G401 (cell line): ENCODE data around the gene PDIA5. TPM values are rescaled to one million over a fixed set of nuclear protein-coding genes. Genes with fewer than 3 reads are reported as not detected.
"Not testable (repeated sequence)": the region's sequence is repeated elsewhere in the genome, so short reads cannot be mapped to it uniquely, and the experiment has no call there.

Experiments used
- DNase-seq: peaks from one replicate; pipeline ENCODE4 v3.0.0-alpha.2; 2015; ENCODE audit warnings: low spot score
- in situ Hi-C: cut with HindIII; loops from 2 replicates; pipeline ENCODE4 v1.10.0; 2016; ENCODE audit warnings: low sequenced_read_pairs, mixed read lengths
- total RNA-seq: library from RNA; depleted of rRNA; stranded (reverse); fragments of >200 nt; shearing (Covaris generic); gene quantifications from 2 replicates; pipeline ENCODE4 v1.2.3, GENCODE V29; 2014

The PDIA5 gene
- total RNA-seq, 1 experiment from 2014 or later, result 26.4 TPM

DNA sequence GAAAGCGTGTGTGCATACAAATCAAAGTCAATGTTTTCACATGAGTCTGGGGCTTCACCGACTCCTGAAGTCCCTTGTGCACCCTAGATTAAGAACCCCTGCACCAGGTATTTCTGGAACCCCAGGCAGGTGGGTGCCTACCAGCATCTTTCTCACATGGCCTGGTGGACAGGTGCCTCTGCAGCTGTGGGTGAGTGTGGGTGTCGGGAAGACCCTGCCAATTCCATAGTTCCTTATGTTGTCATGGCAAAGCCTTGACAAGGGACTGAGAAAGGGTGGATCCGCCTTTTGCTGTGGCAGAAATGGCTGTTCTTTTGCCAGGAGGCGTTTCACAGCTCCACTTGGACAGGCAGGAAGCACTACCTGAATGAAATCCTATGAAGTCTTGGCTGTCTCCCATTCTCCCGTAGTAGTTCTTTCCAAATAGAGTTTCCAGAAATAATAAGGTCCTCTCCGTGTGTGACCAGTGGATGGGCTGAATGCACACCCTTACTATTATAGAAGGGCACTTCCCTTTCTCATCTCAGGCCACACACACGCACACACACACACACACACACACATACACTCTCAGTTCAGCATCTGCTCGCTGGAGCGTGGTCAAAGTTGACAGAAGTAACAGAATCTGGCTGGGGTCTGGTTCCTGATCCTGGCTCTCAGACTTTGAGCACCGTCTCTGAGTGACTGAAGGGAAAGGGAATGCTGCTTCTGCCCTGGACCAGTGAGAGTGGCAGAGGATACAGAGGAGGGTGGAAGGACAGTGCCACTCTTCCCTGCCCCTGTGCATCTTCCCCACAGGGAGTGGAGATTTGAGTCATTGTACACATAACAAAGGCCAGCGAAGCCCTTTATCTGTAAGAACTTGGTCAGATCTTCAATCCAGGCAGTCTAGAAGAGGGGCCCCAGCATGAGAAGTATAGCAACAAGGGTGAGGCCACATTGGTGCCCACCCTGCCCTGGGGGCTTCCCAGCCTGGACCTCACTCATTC is 38.7 kb downstream of the PDIA5 start:
- no peak for DNase-seq

DNA sequence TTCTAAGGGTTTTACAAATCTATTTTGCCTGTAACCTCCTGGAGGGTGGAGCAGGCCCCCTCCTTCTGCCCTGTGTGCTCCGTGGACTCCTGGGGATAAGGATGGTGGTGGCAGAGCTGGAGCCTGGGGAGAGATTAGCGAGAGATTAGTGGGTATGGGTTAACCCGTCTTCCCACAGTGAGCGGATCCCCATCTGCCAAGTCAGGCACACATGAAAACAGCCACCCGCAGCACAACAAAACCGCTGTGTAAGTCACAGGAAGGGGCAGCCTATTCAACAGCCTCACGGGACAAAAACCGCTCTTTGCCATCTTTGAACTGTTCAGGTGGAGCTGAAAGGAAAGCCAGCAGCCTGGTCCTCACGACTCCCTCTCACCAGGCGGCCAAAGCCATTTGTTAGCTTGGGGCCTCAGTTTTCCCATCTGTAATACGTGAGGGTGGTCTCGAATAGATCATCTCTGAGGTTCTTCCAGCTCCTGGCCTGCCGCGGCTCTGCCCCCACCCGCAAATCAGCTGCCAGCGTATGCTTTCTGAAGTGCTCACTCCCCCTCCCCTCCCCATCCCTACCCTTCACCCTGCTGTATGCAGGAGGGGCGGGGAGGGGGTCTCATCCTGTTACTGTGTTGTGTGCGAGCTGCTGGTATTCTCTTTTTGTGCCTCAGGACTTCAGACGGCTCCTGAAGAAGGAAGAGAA is 43.6 kb downstream of the PDIA5 start:
- DNase-seq, result no peak
- in situ Hi-C loops, result no loop called here

More for the DNA sequence above, 38.7 kb downstream of the PDIA5 start:
- in situ Hi-C loops, result no loop called here

DNA sequence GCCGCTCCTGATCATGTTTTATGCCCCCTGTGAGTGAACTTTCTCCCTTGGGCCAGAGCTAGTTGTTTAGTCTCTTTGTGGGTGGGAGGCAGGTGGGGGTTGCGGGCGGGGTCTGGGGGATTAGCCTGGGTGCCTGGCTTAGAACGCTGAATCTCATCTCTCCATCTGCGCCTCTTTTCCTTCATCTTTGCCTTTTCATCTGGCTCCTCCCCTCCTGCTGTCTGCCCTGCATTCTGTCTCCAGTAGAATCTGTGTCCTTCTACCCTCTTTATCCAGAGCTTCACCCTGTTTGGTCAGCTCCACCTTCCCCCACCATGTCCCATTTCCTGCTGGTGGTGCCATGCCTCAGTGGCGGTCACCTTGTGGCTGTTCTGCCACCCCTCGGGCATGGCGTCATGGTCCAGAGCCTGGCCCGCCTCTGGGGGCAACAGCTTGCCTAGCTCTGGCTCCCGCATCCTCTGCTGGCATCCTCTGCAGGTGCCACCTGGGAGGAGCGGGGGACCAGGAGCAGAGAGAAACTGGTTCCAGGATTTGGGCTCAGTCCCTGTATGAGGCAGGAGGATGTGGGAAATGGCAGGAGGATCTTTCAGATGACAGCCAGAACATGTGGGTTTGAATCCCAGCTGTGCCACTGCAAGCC is 44.3 kb downstream of the PDIA5 start:
- peak; percentile 67 for DNase-seq
- in situ Hi-C loops, result no loop called here

DNA sequence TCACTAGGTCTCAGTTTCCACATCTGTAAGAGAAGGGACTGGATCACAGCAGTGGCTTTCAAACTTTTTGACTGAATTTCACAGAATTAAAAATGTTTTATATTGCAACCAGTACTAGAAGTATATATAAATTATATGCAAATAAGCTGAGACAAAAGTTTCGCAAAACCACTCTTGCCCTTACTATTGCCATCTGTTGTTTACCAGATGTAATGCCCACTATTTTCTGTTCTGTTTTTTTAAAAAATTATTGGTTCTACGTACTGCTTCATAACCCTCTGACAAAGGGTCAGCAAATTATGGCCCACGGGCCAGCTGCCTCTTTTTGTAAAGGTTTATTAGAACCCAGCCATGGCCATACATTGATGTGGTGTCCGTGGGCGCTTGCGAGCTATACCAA is 44.8 kb downstream of the PDIA5 start:
- no peak for DNase-seq
- in situ Hi-C loops, result no loop called here

DNA sequence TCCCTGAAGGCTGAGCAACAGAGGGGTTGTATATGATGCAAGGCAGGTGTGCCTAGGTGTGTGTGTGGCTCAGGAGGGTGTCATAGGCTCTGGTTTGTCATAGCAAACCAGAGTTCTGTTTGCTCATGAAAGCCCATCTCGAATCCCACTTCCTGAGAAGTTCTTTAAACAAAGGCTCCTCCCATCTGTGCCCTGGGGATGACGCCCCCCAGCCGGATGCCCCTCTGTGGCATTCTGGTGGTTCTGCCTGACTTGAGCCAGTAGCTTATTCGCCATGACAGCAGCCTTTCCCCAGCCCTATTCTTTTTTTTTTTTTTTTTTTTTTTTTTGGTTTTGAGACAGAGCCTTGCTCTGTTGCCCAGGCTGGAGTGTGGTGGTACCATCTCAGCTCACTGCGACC is 45.4 kb downstream of the PDIA5 start:
- no peak for DNase-seq
- in situ Hi-C loops, result no loop called here

DNA sequence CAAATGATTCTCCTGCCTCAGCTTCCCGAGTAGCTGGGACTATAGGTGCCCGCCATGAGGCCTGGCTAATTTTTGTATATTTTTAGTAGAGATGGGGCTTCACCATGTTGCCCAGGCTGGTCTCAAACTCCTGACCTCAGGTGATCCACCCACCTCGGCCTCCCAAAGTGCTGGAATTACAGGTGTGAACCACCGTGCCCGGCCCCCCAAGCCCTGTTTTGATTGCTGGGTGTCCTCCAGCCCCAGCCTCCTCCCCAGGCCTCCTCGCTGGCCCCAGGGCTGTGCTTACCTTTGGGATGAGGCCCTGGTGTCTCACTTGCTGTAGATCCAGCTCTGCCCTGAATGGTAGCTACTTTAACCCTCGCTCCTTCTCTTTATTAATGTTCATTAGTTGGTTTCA is 45.8 kb downstream of the PDIA5 start:
- DNase-seq, in situ Hi-C loops: not testable (repeated sequence)

DNA sequence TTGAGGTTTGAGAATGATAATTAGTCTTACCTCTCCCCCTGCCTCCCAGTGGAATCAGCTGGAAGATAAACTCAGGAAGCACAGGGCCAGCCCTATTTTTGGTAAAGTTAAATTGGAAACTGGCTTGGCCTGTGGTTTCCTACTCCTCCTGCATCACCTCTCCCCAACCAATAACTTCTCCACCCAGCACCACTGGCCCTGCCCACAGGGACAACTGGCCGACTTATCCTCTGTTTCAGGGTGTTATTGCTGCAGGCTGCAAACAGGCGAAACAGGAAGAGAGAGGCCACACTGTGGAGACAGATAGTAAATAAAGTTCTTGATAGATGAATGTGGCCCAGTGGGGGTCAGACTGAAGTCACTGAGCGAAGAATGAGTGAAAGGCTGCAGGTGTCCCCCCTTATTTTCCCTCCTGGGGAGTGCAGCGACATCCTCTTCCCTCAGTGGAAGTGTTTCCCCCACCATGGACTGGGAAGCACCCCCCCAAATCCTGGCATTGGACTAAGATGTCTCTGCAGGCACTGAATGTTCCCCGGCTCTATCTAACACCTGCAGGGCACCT is 47.1 kb downstream of the PDIA5 start:
- in situ Hi-C loops, result no loop called here
- no peak for DNase-seq

DNA sequence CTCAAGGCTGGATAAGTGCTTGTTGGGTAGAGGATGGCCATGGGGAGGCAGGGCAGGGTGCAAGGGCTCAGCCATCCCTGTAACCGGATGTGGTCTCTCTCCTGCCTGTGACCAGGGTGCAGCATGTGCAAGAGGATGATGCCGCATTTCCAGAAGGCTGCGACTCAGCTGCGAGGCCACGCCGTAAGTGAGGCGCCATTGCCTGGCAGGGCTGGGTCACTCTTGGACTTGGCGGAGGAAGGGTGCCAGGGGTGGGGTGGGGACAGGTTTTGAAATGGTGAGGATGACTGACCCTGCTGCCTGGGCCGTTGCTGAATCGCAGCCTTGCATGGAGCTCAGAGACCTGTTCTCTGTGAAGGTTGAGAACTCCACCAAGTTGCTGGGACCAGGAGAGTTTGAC is 49.3 kb downstream of the PDIA5 start:
- no peak for DNase-seq
- in situ Hi-C loops, result no loop called here

DNA sequence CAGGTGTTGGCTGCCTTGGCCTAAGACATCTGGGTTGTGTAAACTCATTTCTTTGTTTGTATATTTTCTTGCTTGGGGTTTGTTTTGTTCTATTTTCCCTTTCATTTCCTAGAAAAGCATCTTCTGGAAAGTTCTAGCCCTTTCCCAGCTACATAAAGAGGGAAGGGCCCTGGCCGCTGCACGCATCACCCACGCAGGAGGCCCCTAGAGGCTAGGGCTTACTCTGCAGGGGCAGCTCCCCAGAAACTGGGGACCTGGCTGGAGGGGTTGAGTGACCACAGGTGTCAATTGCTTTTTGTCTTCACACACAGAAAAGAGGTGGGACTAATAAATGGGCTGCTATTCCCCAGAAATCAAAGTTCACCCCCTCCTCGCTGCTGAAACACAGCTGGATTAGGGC is 52.6 kb downstream of the PDIA5 start:
- in situ Hi-C loops, result no loop called here

DNA sequence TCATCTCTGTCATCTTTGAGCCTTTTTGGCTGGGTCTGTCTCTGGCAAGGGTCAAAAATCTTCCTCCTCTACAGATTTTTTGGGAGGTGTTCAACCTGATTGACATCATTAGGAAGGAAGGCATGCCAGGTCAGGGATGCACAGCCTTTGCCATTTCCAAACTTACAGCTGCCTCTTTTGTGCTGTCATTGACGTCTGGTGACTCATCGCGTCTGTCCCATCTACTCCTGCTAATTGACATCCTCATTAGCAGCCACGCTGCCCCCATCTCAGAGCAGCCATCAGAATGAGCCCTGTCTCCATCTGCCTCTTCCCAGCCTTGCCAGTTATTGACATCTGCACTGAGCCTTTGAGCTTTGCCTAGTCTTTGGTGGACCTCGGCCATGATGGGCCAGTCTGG is 53.0 kb downstream of the PDIA5 start:
- in situ Hi-C loops, result no loop called here
- DNase-seq, result no peak

More for the DNA sequence above, 52.6 kb downstream of the PDIA5 start:
- no peak for DNase-seq

DNA sequence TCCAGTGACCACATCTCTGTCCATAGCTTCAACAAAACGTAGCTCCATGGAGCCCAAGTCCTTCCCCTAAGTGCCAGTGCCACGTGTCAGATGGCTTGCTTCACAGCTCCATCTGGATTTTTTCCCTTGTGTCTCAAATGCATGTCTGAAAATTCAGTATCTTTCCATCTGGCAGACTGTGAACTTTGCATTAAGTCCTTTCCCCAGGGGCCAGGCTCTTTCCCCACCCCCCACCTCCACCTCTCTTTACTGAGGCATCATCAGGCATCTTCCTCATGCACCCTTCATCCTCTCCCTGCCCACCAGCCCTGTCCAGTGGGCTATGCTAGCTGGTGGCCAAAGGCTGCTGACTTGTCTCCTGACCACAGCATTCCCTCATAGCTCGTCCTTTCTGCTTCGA is 53.7 kb downstream of the PDIA5 start:
- DNase-seq, result no peak
- in situ Hi-C loops, result no loop called here

DNA sequence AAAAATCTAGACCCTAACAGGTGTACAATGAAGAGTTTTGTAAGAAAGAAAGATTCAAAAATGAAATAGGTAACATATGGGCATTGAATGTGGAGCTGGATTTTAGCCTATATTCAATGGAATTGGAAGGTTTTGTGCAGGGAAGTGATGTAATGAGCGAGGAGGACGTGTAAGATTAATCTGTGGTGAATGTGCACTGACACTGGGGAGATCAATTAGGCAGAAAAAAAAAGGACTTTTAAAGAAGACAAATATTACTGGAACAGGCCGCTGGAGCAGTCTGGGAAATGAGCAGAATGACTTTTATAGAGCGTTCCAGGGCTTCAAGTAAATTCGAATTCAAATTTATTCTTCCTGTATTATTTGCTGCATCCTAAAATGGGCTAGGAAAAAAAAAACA is 55.2 kb downstream of the PDIA5 start:
- in situ Hi-C loops, result no loop called here
- no peak for DNase-seq

DNA sequence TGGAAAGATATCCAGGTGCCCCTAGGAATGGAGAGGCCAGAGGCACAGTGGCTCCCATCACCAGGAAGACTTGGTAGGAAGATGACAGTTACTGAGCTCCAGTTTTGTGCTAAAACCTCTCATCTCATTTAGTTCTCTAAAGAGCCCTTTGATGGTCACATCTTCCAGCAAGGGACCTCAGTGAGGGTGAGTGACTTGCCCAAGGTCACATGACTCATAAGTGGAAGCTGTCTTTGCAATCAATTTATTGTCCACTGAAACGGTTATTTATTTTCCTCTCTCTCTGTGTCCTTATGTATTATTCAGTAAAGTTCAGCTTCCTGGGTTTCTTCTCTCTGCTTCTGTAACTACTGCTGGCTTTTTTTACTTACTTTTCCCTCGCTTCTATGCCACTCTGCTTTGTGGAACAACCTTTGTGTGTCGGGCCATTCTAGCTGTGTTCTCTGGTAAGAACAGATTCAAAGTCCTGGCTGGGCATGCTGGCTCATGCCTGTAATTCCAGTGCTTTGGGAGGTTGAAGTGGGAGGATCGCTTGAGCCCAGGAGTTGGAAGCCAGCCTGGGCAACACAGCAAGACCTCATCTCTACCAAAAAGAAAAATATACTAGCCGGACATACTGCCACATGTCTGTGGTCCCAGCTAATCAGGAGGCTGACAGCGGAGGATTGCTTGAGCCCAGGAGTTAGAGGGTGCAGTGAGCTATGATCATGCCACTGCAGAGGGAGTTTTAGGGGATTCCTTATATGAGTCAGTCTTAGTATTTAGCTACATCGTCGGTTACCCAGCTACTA is 55.9 kb downstream of the PDIA5 start:
- in situ Hi-C loops, result no loop called here
- DNase-seq, result no peak

DNA sequence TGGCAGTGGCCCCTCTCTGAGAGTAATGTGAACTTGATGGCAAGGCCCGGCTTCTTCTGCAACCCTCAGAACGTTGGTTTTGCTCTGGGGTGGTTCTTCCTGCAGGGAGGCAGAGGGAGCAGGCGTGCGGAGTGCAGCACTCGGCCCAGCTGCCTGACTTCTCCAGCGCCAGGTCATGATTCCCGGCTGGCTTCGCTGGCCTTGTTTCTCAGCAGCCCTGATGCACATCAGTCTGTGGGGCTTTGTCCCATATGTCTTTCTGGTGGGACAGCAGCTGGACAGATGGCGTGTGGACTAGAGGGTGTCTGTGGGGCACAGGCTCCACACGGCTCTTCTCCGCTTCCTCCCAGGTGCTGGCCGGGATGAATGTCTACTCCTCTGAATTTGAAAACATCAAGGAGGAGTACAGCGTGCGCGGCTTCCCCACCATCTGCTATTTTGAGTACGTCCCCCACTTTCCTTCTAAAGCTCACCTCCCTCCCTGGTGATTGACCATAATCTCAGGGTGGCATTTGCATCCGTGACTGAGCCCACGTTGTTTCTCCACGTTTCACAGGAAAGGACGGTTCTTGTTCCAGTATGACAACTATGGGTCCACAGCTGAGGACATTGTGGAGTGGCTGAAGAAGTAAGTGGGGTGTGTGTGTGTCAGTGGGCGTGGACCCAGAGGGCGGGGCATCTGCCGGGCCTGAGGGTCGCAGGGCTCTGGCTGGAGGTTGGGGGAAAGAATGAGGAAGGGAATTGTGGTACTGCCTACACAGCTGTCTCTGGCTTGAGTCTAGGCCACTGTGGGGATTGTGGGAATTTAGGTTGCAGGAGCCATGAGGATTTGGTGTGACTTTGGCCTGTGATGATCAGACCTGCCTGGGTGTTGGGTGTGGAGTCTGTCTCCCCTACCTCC is 57.1 kb downstream of the PDIA5 start:
- in situ Hi-C loops, result no loop called here
- no peak for DNase-seq

DNA sequence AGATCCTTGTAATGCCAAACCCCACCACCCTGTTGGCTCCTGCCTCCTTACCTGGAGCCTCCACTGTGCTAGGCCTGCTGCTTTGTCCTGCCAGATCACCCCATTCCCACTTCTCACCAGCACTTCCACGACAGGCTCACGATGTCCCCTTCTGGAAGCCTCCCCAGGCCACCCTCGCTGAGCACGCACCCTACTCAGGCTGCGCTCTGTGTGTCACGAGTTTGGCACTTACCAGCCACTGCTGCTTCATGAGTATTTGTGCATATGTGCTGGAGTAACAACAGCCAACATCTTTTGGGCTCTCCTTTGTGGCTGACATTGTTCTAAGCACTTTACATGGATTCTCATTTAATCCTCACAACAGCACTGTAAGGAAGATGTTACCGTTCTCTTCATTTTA is 58.1 kb downstream of the PDIA5 start:
- DNase-seq, result no peak

DNA sequence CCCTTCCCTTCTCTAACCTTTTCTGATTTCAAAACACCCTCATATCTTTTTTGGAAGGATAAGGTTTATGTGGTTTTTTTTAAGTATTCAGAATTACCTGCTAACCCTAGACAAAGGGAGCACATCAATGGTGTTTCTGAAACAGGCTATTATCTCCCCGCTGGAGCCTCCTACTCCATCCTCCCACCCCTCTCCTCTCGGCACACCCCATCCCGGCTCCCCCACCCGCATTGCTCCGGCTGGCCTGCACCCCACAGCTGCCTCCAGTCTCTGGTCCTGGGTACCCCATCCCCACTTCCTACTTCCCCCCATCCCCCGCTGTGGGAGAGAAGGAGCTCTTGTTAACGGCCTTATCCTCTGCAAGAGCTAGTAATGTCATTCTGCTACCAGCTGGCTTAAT is 59.2 kb downstream of the PDIA5 start:
- in situ Hi-C loops, result no loop called here

More for the DNA sequence above, 58.1 kb downstream of the PDIA5 start:
- in situ Hi-C loops, result no loop called here

DNA sequence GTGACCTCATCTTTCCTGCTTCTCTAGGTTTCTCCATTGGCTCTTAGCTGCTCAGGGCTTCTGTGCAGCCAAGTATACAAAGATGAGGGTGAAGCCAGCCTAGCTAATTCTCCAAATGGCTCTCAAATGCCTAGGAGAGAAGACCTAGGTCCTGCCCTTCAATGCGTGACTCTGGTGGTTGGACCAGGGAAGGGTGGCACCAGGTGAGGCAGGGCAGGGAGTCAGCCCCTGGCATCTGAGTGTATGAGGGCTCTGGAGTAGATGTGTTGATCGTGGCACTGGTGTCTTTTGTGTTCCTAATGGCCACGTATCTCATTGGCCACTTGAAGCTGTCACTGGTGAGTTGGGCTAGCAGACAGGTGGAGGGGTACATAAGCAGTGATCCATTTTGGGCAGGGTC is 59.8 kb downstream of the PDIA5 start:
- in situ Hi-C loops, result no loop called here
- no peak for DNase-seq

More for the DNA sequence above, 59.2 kb downstream of the PDIA5 start:
- DNase-seq, result no peak

DNA sequence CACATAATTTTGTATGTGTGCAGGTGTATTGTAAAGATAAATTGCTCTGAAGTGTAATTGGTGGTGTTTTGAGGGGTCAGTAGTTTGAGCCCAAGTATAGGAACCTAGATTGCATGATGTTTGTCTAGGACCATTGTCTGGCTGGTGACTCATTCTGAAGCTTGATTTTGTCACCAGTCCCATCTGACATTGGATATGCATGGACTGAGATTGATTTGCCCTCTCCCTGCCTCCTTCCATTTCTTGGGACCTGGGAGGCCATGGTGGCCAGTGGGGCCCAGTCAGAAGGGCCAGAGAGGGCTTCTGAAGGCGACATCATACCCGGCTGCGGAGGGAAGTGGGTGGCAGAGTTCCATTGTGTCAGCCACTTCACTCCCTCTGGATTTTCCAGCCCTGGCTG is 62.3 kb downstream of the PDIA5 start:
- in situ Hi-C loops, result no loop called here
- no peak for DNase-seq
